Fibroblast of pulmonary artery (primary cell): Measurements from ENCODE around the gene GHR.
A peak's percentile ranks its signal among the peaks of the same experiment; 100 is the strongest.
"Not testable (repeated sequence)": the region's sequence is repeated elsewhere in the genome, so short reads cannot be mapped to it uniquely, and the experiment has no call there.

Source experiments
- DNase-seq: peaks from one replicate; pipeline ENCODE4 v3.0.0-alpha.2; 2010; ENCODE audit warnings: low read depth
- H3K4me3 ChIP-seq: replicated peaks from 2 replicates; pipeline ENCODE4 v1.5.1; 2011; ENCODE audit warnings: low read depth, mild to moderate bottlenecking, control low read depth, low read length, moderate library complexity
- CTCF ChIP-seq: IDR thresholded peaks from 2 replicates; pipeline ENCODE4 v1.5.1; 2011; ENCODE audit warnings: mild to moderate bottlenecking, control low read depth, low read length, inconsistent platforms; ENCODE audit errors: missing control alignments

GHR gene

DNA sequence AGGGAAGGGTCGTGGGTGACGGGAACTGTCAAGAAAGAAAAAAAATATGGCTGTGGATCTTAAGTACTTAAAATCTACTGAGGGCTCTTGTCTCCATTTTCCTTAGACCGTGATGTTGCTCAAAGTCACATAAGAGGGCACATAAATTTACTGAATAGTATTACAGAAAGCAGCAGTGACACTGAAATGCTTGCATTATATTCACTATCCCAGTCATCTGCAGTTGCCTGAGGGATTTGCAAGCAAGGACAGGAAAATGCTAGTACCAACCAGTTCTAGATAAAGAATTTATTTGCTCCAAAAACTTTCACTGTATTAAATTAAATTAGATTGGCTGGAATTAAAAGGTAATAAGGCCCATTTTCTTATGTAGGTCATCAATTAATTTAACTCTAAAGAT is 226.8 kb downstream of the GHR start:
- no peak overlapping the region for H3K4me3 ChIP-seq
- no peak for DNase-seq
- no peak for TF ChIP-seq CTCF

- no peak overlapping the region for H3K4me3 ChIP-seq
- DNase-seq = no peak
- no peak for TF ChIP-seq CTCF
Measured at GRCh38 chr5:42653705-42654104, 230.5 kb downstream of the GHR start.

- TF ChIP-seq CTCF = no peak
- no peak overlapping the region for H3K4me3 ChIP-seq
- DNase-seq = no peak
Measured at GRCh38 chr5:42654645-42655044, 231.4 kb downstream of the GHR start.

- TF ChIP-seq CTCF = no peak
- peak; percentile 63 for DNase-seq
- peak overlapping the region; percentile 32 for H3K4me3 ChIP-seq
Measured at GRCh38 chr5:42655982-42656650, 232.9 kb downstream of the GHR start.

GRCh38 chr5:42656651-42657015 is 233.4 kb downstream of the GHR start:
- DNase-seq = peak; percentile 29
- H3K4me3 ChIP-seq = peak overlapping the region; percentile 32
- TF ChIP-seq CTCF = peak; percentile 26

GRCh38 chr5:42659869-42660268 is 236.6 kb downstream of the GHR start:
- not testable (repeated sequence) for H3K4me3 ChIP-seq, DNase-seq

GRCh38 chr5:42665857-42666256 is 242.6 kb downstream of the GHR start:
- no peak for DNase-seq
- no peak overlapping the region for H3K4me3 ChIP-seq
- TF ChIP-seq CTCF = no peak
